ENCODE data around the gene AFF3. TPM values are rescaled to one million over a fixed set of nuclear protein-coding genes. Genes with fewer than 3 reads are reported as not detected.

AFF3 gene
- total RNA-seq, 1 donor from 2014 or later, result 8.0 TPM

- no peak for DNase-seq
- intact Hi-C loops (cut with micrococcal nuclease), result no loop called here
- Histone ChIP-seq H3K27ac (replicated peaks) (no peak overlapping the region), H3K36me3 (no peaks in the 10 kb centered on the region), H3K27me3 (ENCODE audit: low read depth) (no peaks in the 10 kb centered on the region), H3K4me1 (peaks cover 20% of the 10 kb centered on the region), H3K4me3 (no peak overlapping the region), H3K9me3 (replicated peaks) (no peaks in the 10 kb centered on the region)
- TF ChIP-seq CTCF (IDR thresholded peaks at IDR 0.05; ENCODE audit: borderline replicate concordance), result no peak
These were observed 599.1 kb downstream of the AFF3 start for GRCh38 chr2:99543247-99543646.

GRCh38 chr2:99537910-99538485 is 604.4 kb downstream of the AFF3 start:
- H3K9me3 ChIP-seq (replicated peaks), result peaks cover 10% of the 10 kb centered on the region
- H3K4me1 ChIP-seq, result peaks cover 18% of the 10 kb centered on the region
- no peak for TF ChIP-seq CTCF (IDR thresholded peaks at IDR 0.05; ENCODE audit: borderline replicate concordance)

GRCh38 chr2:99524056-99524455 is 618.3 kb downstream of the AFF3 start:
- no peak overlapping the region for H3K27ac ChIP-seq (replicated peaks)

More at GRCh38 chr2:99537910-99538485, 604.4 kb downstream of the AFF3 start:
- intact Hi-C loops (cut with micrococcal nuclease), result no loop called here
- no peaks in the 10 kb centered on the region for H3K36me3 ChIP-seq
- no peaks in the 10 kb centered on the region for H3K27me3 ChIP-seq (ENCODE audit: low read depth)
- no peak for DNase-seq
- no peak overlapping the region for H3K27ac ChIP-seq (replicated peaks)
- no peak overlapping the region for H3K4me3 ChIP-seq

GRCh38 chr2:99522157-99522556 is 620.2 kb downstream of the AFF3 start:
- no peak overlapping the region for H3K27ac ChIP-seq (replicated peaks)
- TF ChIP-seq CTCF (IDR thresholded peaks at IDR 0.05; ENCODE audit: borderline replicate concordance), result no peak
- no peak for DNase-seq
- no peaks in the 10 kb centered on the region for H3K9me3 ChIP-seq (replicated peaks)
- intact Hi-C loops (cut with micrococcal nuclease), result no loop called here
- H3K36me3 ChIP-seq, result no peaks in the 10 kb centered on the region
- H3K4me1 ChIP-seq, result no peaks in the 10 kb centered on the region
- H3K4me3 ChIP-seq, result no peak overlapping the region
- H3K27me3 ChIP-seq (ENCODE audit: low read depth), result no peaks in the 10 kb centered on the region

More at GRCh38 chr2:99524056-99524455, 618.3 kb downstream of the AFF3 start:
- DNase-seq, result no peak
- Histone ChIP-seq H3K9me3 (replicated peaks) (no peaks in the 10 kb centered on the region), H3K4me1 (no peaks in the 10 kb centered on the region), H3K4me3 (no peak overlapping the region), H3K36me3 (no peaks in the 10 kb centered on the region), H3K27me3 (ENCODE audit: low read depth) (no peaks in the 10 kb centered on the region)
- intact Hi-C loops (cut with micrococcal nuclease), result no loop called here
- no peak for TF ChIP-seq CTCF (IDR thresholded peaks at IDR 0.05; ENCODE audit: borderline replicate concordance)

GRCh38 chr2:99520813-99521212 is 621.6 kb downstream of the AFF3 start:
- intact Hi-C loops (cut with micrococcal nuclease), result no loop called here
- Histone ChIP-seq H3K4me3 (no peak overlapping the region), H3K36me3 (no peaks in the 10 kb centered on the region), H3K27me3 (ENCODE audit: low read depth) (no peaks in the 10 kb centered on the region), H3K27ac (replicated peaks) (no peak overlapping the region), H3K4me1 (no peaks in the 10 kb centered on the region), H3K9me3 (replicated peaks) (no peaks in the 10 kb centered on the region)
- no peak for DNase-seq
- no peak for TF ChIP-seq CTCF (IDR thresholded peaks at IDR 0.05; ENCODE audit: borderline replicate concordance)

Measured in left ventricle myocardium inferior (tissue), 1 donor.